Activated CD4-positive, alpha-beta T cell treated with anti-CD3 and anti-CD28 coated beads, Interleukin-10, Interleukin-2, amounts not matched to agents 100 ng/mL and 50 ng/mL, durations not matched to agents 16 hours and 8 hours (primary cell): ENCODE results near the gene WWTR1.

Source experiments
- DNase-seq: peaks from one replicate; pipeline ENCODE4 v3.0.0-alpha.2; 2020

The WWTR1 gene

GRCh38 chr3:149527531-149528339 lies 130.1 kb downstream of the WWTR1 start:
- DNase-seq = no peak

GRCh38 chr3:149523512-149524299 lies 134.1 kb downstream of the WWTR1 start:
- DNase-seq = no peak

GRCh38 chr3:149519912-149520311 lies 137.9 kb downstream of the WWTR1 start:
- no peak for DNase-seq

GRCh38 chr3:149516920-149517319 lies 140.9 kb downstream of the WWTR1 start:
- DNase-seq = no peak

GRCh38 chr3:149515249-149515648 lies 142.6 kb downstream of the WWTR1 start:
- DNase-seq = no peak

GRCh38 chr3:149514471-149514870 lies 143.4 kb downstream of the WWTR1 start:
- DNase-seq = no peak

- peak; percentile 55 for DNase-seq
Observed at GRCh38 chr3:149512073-149512782, 145.6 kb downstream of the WWTR1 start.

GRCh38 chr3:149511040-149511626 lies 146.7 kb downstream of the WWTR1 start:
- DNase-seq = no peak

- DNase-seq = no peak
Observed at GRCh38 chr3:149510480-149510879, 147.3 kb downstream of the WWTR1 start.

GRCh38 chr3:149509526-149509925 lies 148.3 kb downstream of the WWTR1 start:
- DNase-seq = no peak

- DNase-seq = peak; percentile 54
Observed at GRCh38 chr3:149507491-149508324, 150.1 kb downstream of the WWTR1 start.

- no peak for DNase-seq
Observed at GRCh38 chr3:149506965-149507364, 150.9 kb downstream of the WWTR1 start.

- DNase-seq = no peak
Observed at GRCh38 chr3:149506540-149506939, 151.3 kb downstream of the WWTR1 start.

GRCh38 chr3:149502438-149502837 lies 155.4 kb downstream of the WWTR1 start:
- no peak for DNase-seq

GRCh38 chr3:149501524-149501923 lies 156.3 kb downstream of the WWTR1 start:
- no peak for DNase-seq

- no peak for DNase-seq
Observed at GRCh38 chr3:149497966-149498670, 159.7 kb downstream of the WWTR1 start.

- DNase-seq = no peak
Observed at GRCh38 chr3:149496891-149497290, 160.9 kb downstream of the WWTR1 start.

- no peak for DNase-seq
Observed at GRCh38 chr3:149495581-149496125, 162.2 kb downstream of the WWTR1 start.

- peak; percentile 10 for DNase-seq
Observed at GRCh38 chr3:149494759-149495580, 162.9 kb downstream of the WWTR1 start.
